PC-3 (cell line): ENCODE measurements around the gene BCL2L11.

Experiments
- EZH2phosphoT487 ChIP-seq: fragments of 300-600 bp; sonication (generic); IDR thresholded peaks from 2 replicates; pipeline ENCODE4 v1.6.1; 2018; ENCODE audit warnings: mild to moderate bottlenecking, antibody characterized with exemption, low read length, borderline replicate concordance
- TF ChIP-seq, protein P1 (sequence below): fragments of 300-600 bp; sonication (generic); conservative IDR thresholded peaks from 2 replicates; pipeline ENCODE4 v1.5.1; 2017; ENCODE audit warnings: antibody characterized with exemption, low read depth, mild to moderate bottlenecking, low read length

DNA sequence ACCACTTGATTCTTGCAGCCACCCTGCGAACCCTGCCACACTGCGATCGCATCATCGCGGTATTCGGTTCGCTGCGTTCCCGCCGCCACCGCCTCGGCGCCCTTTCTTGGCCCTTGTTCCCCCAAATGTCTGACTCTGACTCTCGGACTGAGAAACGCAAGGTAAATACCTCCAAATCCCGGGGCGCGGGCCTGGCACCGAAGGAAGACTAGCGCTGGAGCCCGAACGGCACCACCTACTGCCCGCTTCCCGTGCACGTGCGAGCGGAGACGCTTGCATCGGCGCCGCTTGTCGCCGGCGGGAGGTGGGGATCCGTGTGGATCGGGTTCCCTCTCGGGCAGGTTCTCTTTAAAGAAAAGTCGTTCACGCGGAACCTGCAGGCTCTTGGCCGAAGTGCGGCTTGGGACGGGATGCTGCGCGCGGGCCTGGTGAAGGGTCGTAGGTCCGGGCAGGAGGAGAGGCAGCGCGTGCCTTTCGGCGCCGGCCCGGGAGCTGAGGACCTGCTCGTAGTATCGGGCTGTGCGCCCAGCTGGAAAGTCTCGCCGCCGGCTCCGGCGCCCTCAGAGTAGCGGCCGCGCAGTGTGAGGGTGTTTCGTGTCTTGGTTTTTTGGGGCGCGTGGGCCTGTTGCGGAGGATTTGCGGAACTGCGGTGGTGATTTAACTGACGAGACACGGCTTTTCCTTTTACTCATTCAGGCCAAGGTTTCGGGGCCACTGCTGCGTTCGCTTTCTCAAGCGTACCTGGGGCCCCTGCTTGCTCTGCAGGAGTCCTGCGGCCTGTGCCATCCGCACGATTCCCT, 514 bp downstream of the BCL2L11 start:
- TF ChIP-seq EZH2phosphoT487, result no peak
- TF ChIP-seq, protein P1, sequence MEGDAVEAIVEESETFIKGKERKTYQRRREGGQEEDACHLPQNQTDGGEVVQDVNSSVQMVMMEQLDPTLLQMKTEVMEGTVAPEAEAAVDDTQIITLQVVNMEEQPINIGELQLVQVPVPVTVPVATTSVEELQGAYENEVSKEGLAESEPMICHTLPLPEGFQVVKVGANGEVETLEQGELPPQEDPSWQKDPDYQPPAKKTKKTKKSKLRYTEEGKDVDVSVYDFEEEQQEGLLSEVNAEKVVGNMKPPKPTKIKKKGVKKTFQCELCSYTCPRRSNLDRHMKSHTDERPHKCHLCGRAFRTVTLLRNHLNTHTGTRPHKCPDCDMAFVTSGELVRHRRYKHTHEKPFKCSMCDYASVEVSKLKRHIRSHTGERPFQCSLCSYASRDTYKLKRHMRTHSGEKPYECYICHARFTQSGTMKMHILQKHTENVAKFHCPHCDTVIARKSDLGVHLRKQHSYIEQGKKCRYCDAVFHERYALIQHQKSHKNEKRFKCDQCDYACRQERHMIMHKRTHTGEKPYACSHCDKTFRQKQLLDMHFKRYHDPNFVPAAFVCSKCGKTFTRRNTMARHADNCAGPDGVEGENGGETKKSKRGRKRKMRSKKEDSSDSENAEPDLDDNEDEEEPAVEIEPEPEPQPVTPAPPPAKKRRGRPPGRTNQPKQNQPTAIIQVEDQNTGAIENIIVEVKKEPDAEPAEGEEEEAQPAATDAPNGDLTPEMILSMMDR, result no peak
